Renal cortex interstitium (tissue), 15 donors: ENCODE data around the gene ZNF446. TPM values are rescaled to one million over a fixed set of nuclear protein-coding genes. Genes with fewer than 3 reads are reported as not detected.
A peak's percentile ranks its signal among the peaks of the same experiment; 100 is the strongest.
"Not testable (repeated sequence)": the region's sequence is repeated elsewhere in the genome, so short reads cannot be mapped to it uniquely, and the experiment has no call there.

ENCODE experiments used
- DNase-seq, 11 donors: peaks; one replicate each; pipeline ENCODE4 v3.0.0-alpha.2; 2013; ENCODE audit warnings: low read depth in 9 of 11, low spot score in 4 of 11; ENCODE audit errors: extremely low read depth in 1 of 11
- long read RNA-seq, 16 experiments: transcript quantifications; one replicate each; lab custom pipeline, GENCODE V29; 2026
- polyA plus RNA-seq, 3 donors: library from polyadenylated mRNA; unstranded; fragments of 120-200 nt; gene quantifications; one replicate each; pipeline ENCODE4 v1.2.1, GENCODE V29; 2013; ENCODE audit not compliant: insufficient read length in 3 of 3

Gene ZNF446
- polyA plus RNA-seq, result 10 to 100 TPM; 11.7 to 19.5 (median 17.7) TPM
- long read RNA-seq, donor 1, result 0 reads
- long read RNA-seq, donor 2, partial matches to known transcripts, result 0 of 1 reads
- long read RNA-seq, donor 2, other reads (novel, unspliced or antisense), result 0 of 1 reads
- long read RNA-seq, donor 3, partial matches to known transcripts, result 0 of 5 reads
- long read RNA-seq, donor 3, other reads (novel, unspliced or antisense), result 5 of 5 reads
- long read RNA-seq, donor 4, result 0 reads
- long read RNA-seq, donor 5, partial matches to known transcripts, result 23 of 54 reads
- long read RNA-seq, donor 5, other reads (novel, unspliced or antisense), result 31 of 54 reads
- long read RNA-seq, donor 6, partial matches to known transcripts, result 8 of 8 reads
- long read RNA-seq, donor 6, other reads (novel, unspliced or antisense), result 0 of 8 reads
- long read RNA-seq, donor 7, partial matches to known transcripts, result 0 of 1 reads
- long read RNA-seq, donor 7, other reads (novel, unspliced or antisense), result 0 of 1 reads
- long read RNA-seq, donor 8, partial matches to known transcripts, result 15 of 16 reads
- long read RNA-seq, donor 8, other reads (novel, unspliced or antisense), result 0 of 16 reads
- long read RNA-seq, donor 9, partial matches to known transcripts, result 0 of 1 reads
- long read RNA-seq, donor 9, other reads (novel, unspliced or antisense), result 0 of 1 reads
- long read RNA-seq, donor 10, partial matches to known transcripts, result 0 of 7 reads
- long read RNA-seq, donor 10, other reads (novel, unspliced or antisense), result 6 of 7 reads
- long read RNA-seq, donor 11, partial matches to known transcripts, result 0 of 1 reads
- long read RNA-seq, donor 11, other reads (novel, unspliced or antisense), result 0 of 1 reads
- long read RNA-seq, donor 12, result 0 reads
- long read RNA-seq, donor 13, partial matches to known transcripts, result 25 of 37 reads
- long read RNA-seq, donor 13, other reads (novel, unspliced or antisense), result 10 of 37 reads
- long read RNA-seq, donor 14, partial matches to known transcripts, result 0 of 1 reads
- long read RNA-seq, donor 14, other reads (novel, unspliced or antisense), result 0 of 1 reads
- long read RNA-seq, donor 15, result 0 reads
- long read RNA-seq, donor 16, transcript ZNF446-203 (7 exons, 2,238 nt), result major isoform, 5 of 11 reads
- long read RNA-seq, donor 16, partial matches to known transcripts, result 0 of 11 reads
- long read RNA-seq, donor 16, other reads (novel, unspliced or antisense), result 5 of 11 reads

GRCh38 chr19:58475714-58476497 is at the start of gene ZNF446:
Gene ZNF446 (plus strand): TSS chr19:58476352. CDS start chr19:58477219, 867 bp downstream.
- DNase-seq, result peak; percentile 92 to 97 (median 96)

GRCh38 chr19:58428617-58429016 is 47.5 kb upstream of the ZNF446 start:
- DNase-seq, result no peak

- no peak for DNase-seq
These were observed 46.4 kb upstream of the ZNF446 start for GRCh38 chr19:58429745-58430144.

GRCh38 chr19:58434217-58434616 is 41.9 kb upstream of the ZNF446 start:
- no peak for DNase-seq

GRCh38 chr19:58439576-58440554 is 36.3 kb upstream of the ZNF446 start, which contains the start of gene ZNF132:
Gene ZNF132 (minus strand): TSS chr19:58440153. CDS start chr19:58439821, 332 bp downstream.
- peak; percentile 98 to 100 (median 99) for DNase-seq

GRCh38 chr19:58440556-58440955 is 35.6 kb upstream of the ZNF446 start:
- no peak for DNase-seq

GRCh38 chr19:58442986-58443385 is 33.2 kb upstream of the ZNF446 start:
- not testable (repeated sequence) for DNase-seq

- DNase-seq, result not testable (repeated sequence)
These were observed 27.3 kb upstream of the ZNF446 start for GRCh38 chr19:58448860-58449259.

GRCh38 chr19:58449980-58450379 is 26.2 kb upstream of the ZNF446 start:
- DNase-seq, result not testable (repeated sequence)

GRCh38 chr19:58450856-58451357 is 25.2 kb upstream of the ZNF446 start:
- no peak for DNase-seq

GRCh38 chr19:58451358-58452101 is 24.6 kb upstream of the ZNF446 start, which contains the start of gene ZNF324B:
Gene ZNF324B (plus strand): TSS chr19:58451622. CDS start chr19:58453702, 2,080 bp downstream.
- peak; percentile 87 to 98 (median 95) for DNase-seq

- DNase-seq, result no peak
These were observed 22.4 kb upstream of the ZNF446 start for GRCh38 chr19:58453743-58454142.

GRCh38 chr19:58455306-58455705 is 20.8 kb upstream of the ZNF446 start:
- DNase-seq, result no peak

GRCh38 chr19:58456111-58456510 is 20.0 kb upstream of the ZNF446 start:
- DNase-seq, result no peak

- no peak for DNase-seq
These were observed 16.1 kb upstream of the ZNF446 start for GRCh38 chr19:58460039-58460438.

GRCh38 chr19:58466089-58466759 is 9.9 kb upstream of the ZNF446 start:
- peak in 1 of 11 donors; percentile 10 for DNase-seq
